Measurements from ENCODE around the gene ANKH. TPM values are rescaled to one million over a fixed set of nuclear protein-coding genes. Genes with fewer than 3 reads are reported as not detected.
A peak's percentile ranks its signal among the peaks of the same experiment; 100 is the strongest.

The ANKH gene
- total and polyA plus RNA-seq, 4 donors: 10.8 to 46.7 (median 17.2) TPM

GRCh38 chr5:14702238-14702839 is 169.2 kb downstream of the ANKH start:
- peaks cover 11 to 27% (median 16%) of the 10 kb centered on the region in 4 donors for H3K36me3 ChIP-seq (ENCODE audit: control insufficient read depth in 4 of 4, insufficient read depth in 4 of 4, low read length in 4 of 4)
- no peak overlapping the region for H3K4me3 ChIP-seq
- ATAC-seq (ENCODE audit: insufficient read depth, low FRiP score): no peak
- H3K9ac ChIP-seq (ENCODE audit: insufficient read depth in 1 of 2, low read length in 2 of 2): no peak overlapping the region
- no peaks in the 10 kb centered on the region for H3K27me3 ChIP-seq (ENCODE audit: control insufficient read depth in 3 of 3, insufficient read depth in 3 of 3, low read length in 2 of 3)
- no peak overlapping the region for H3K27ac ChIP-seq (ENCODE audit: low read depth in 1 of 2, low read length in 1 of 2)
- no peaks in the 10 kb centered on the region for H3K9me3 ChIP-seq (ENCODE audit: control insufficient read depth in 4 of 4, insufficient read depth in 3 of 4, low read length in 3 of 4)
- H3K4me1 ChIP-seq (ENCODE audit: control insufficient read depth in 5 of 5, insufficient read depth in 5 of 5, low read length in 5 of 5): peaks cover 0 to 8% (median 0%) of the 10 kb centered on the region in 5 donors
- 77 to 87% methylated on average over 11 of the region's 11 CpGs for WGBS, 2 donors
- no peak for TF ChIP-seq CTCF (IDR thresholded peaks at IDR 0.05; ENCODE audit: control extremely low read depth, extremely low read depth)
- DNase-seq: no peak

- H3K36me3 ChIP-seq (ENCODE audit: control insufficient read depth in 4 of 4, insufficient read depth in 4 of 4, low read length in 4 of 4): peaks cover 13 to 31% (median 15%) of the 10 kb centered on the region in 4 donors
- no peaks in the 10 kb centered on the region for H3K27me3 ChIP-seq (ENCODE audit: control insufficient read depth in 3 of 3, insufficient read depth in 3 of 3, low read length in 2 of 3)
- H3K4me1 ChIP-seq (ENCODE audit: control insufficient read depth in 5 of 5, insufficient read depth in 5 of 5, low read length in 5 of 5): peaks cover 0 to 8% (median 0%) of the 10 kb centered on the region in 5 donors
- H3K27ac ChIP-seq (ENCODE audit: low read depth in 1 of 2, low read length in 1 of 2): no peak overlapping the region
- no peak overlapping the region for H3K9ac ChIP-seq (ENCODE audit: insufficient read depth in 1 of 2, low read length in 2 of 2)
- TF ChIP-seq CTCF (IDR thresholded peaks at IDR 0.05; ENCODE audit: control extremely low read depth, extremely low read depth): no peak
- 97 to 98% methylated on average over 10 of the region's 10 CpGs for WGBS, 2 donors
- no peak for ATAC-seq (ENCODE audit: insufficient read depth, low FRiP score)
- H3K9me3 ChIP-seq (ENCODE audit: control insufficient read depth in 4 of 4, insufficient read depth in 3 of 4, low read length in 3 of 4): no peaks in the 10 kb centered on the region
- DNase-seq: no peak
- no peak overlapping the region for H3K4me3 ChIP-seq
Observed at GRCh38 chr5:14701556-14701955, 170.0 kb downstream of the ANKH start.

- DNase-seq: no peak
- peaks cover 12 to 31% (median 19%) of the 10 kb centered on the region in 4 donors for H3K36me3 ChIP-seq (ENCODE audit: control insufficient read depth in 4 of 4, insufficient read depth in 4 of 4, low read length in 4 of 4)
- H3K27ac ChIP-seq (ENCODE audit: low read depth in 1 of 2, low read length in 1 of 2): peak overlapping the region in 1 of 2 donors; percentile 30
- H3K27me3 ChIP-seq (ENCODE audit: control insufficient read depth in 3 of 3, insufficient read depth in 3 of 3, low read length in 2 of 3): no peaks in the 10 kb centered on the region
- 69 to 73% methylated on average over 13 of the region's 13 CpGs for WGBS, 2 donors
- no peak overlapping the region for H3K4me3 ChIP-seq
- no peak for TF ChIP-seq CTCF (IDR thresholded peaks at IDR 0.05; ENCODE audit: control extremely low read depth, extremely low read depth)
- ATAC-seq (ENCODE audit: insufficient read depth, low FRiP score): no peak
- H3K9ac ChIP-seq (ENCODE audit: insufficient read depth in 1 of 2, low read length in 2 of 2): no peak overlapping the region
- no peaks in the 10 kb centered on the region for H3K9me3 ChIP-seq (ENCODE audit: control insufficient read depth in 4 of 4, insufficient read depth in 3 of 4, low read length in 3 of 4)
- H3K4me1 ChIP-seq (ENCODE audit: control insufficient read depth in 5 of 5, insufficient read depth in 5 of 5, low read length in 5 of 5): peaks cover 0 to 8% (median 0%) of the 10 kb centered on the region in 5 donors
Observed at GRCh38 chr5:14700478-14701436, 170.8 kb downstream of the ANKH start.
